H1 (cell line): Measurements from ENCODE around the gene OR5B2. TPM values are rescaled to one million over a fixed set of nuclear protein-coding genes. Genes with fewer than 3 reads are reported as not detected.

Experiments
- CTCF ChIA-PET: fragments of 300-600 bp; sonication (Branson Sonifier 250); formaldehyde crosslinking; loops from one replicate; lab custom pipeline; 2021; ENCODE audit not compliant: partially characterized antibody; lab: Charles Lee
- POLR2A ChIA-PET: fragments of 300-600 bp; sonication (Branson Sonifier 250); formaldehyde crosslinking; loops from one replicate; lab custom pipeline; 2021; ENCODE audit warnings: inconsistent platforms; ENCODE audit not compliant: partially characterized antibody; lab: Charles Lee
- DNase-seq, 2 experiments: peaks; one replicate each; pipeline versions ENCODE4 v3.0.0 to v3.0.0-alpha.2; 2010 to 2022; ENCODE audit warnings: low spot score in 2 of 2, low read depth in 1 of 2, mixed read lengths in 1 of 2
- FAIRE-seq: peaks from 2 replicates; lab custom pipeline; 2011; peaks lifted over from hg19 to GRCh38; lab: Jason Lieb, UNC
- H2AFZ ChIP-seq: 2 replicates; pipeline ENCODE4 v1.8.1; 2012; ENCODE audit warnings: low read length, inconsistent platforms
- H2AK5ac ChIP-seq: 2 replicates; pipeline ENCODE4 v1.6.1; 2013; ENCODE audit warnings: low read depth, low read length
- H2BK120ac ChIP-seq: replicated peaks from 2 replicates; pipeline ENCODE3; 2013; ENCODE audit warnings: low read depth, low read length, inconsistent platforms
- H2BK12ac ChIP-seq: 2 replicates; pipeline ENCODE4 v1.6.1; 2013; ENCODE audit warnings: low read depth, low read length
- H2BK15ac ChIP-seq: 2 replicates; pipeline ENCODE4 v1.6.1; 2013; ENCODE audit warnings: low read length
- H2BK20ac ChIP-seq: 2 replicates; pipeline ENCODE4 v1.6.1; 2013; ENCODE audit warnings: low read length
- H2BK5ac ChIP-seq: 2 replicates; pipeline ENCODE4 v1.6.1; 2013; ENCODE audit warnings: low read depth, low read length
- H3K14ac ChIP-seq: 2 replicates; pipeline ENCODE4 v1.6.1; 2013; ENCODE audit warnings: inconsistent platforms; ENCODE audit not compliant: insufficient read length
- H3K18ac ChIP-seq: 2 replicates; pipeline ENCODE4 v1.6.1; 2013; ENCODE audit warnings: low read length; ENCODE audit errors: extremely low read depth
- H3K23ac ChIP-seq: 2 replicates; pipeline ENCODE4 v1.6.1; 2013; ENCODE audit warnings: inconsistent platforms; ENCODE audit not compliant: insufficient read length
- H3K23me2 ChIP-seq: 2 replicates; pipeline ENCODE4 v1.6.1; 2013; ENCODE audit warnings: low read depth, low read length
- H3K27ac ChIP-seq: 2 replicates; pipeline ENCODE4 v1.6.1; 2011; ENCODE audit warnings: low read depth, low read length, inconsistent platforms
- H3K27me3 ChIP-seq, 4 experiments: replicated peaks in 1 of 4; 1 replicate in 1 of 4; 2 replicates in 3 of 4; pipeline versions ENCODE4 v1.6.1 to v1.8.1; 2011 to 2013; ENCODE audit warnings: low read length in 3 of 4, mild to moderate bottlenecking in 3 of 4, inconsistent platforms in 2 of 4, mixed read lengths in 2 of 4, moderate library complexity in 1 of 4; ENCODE audit not compliant: control insufficient read depth in 3 of 4, insufficient read depth in 3 of 4; ENCODE audit errors: extremely low read depth in 1 of 4
- H3K36me3 ChIP-seq, 4 experiments: 2 replicates each; pipeline versions ENCODE4 v1.6.1 to v1.8.1; 2011 to 2013; ENCODE audit warnings: mild to moderate bottlenecking in 4 of 4, low read length in 3 of 4, moderate library complexity in 2 of 4, control low read depth in 1 of 4, inconsistent platforms in 1 of 4; ENCODE audit not compliant: insufficient read depth in 4 of 4, control insufficient read depth in 2 of 4
- H3K4ac ChIP-seq: replicated peaks from 2 replicates; pipeline ENCODE3; 2013; ENCODE audit warnings: low read length, low read depth, mixed read lengths, inconsistent platforms; ENCODE audit not compliant: insufficient read length
- H3K4me1 ChIP-seq, 4 experiments: replicated peaks in 1 of 4; 1 replicate in 1 of 4; 2 replicates in 3 of 4; pipeline versions ENCODE4 v1.6.1 to v1.8.1; 2011 to 2013; ENCODE audit warnings: low read length in 3 of 4, inconsistent platforms in 2 of 4, mixed read lengths in 1 of 4; ENCODE audit not compliant: insufficient read depth in 4 of 4, control insufficient read depth in 3 of 4
- H3K4me2 ChIP-seq, 2 experiments: 2 replicates each; pipeline versions ENCODE4 v1.6.1 to v1.8.1; 2011 to 2013; ENCODE audit warnings: low read depth in 2 of 2, low read length in 2 of 2, control low read depth in 1 of 2, inconsistent platforms in 1 of 2, mild to moderate bottlenecking in 1 of 2; ENCODE audit not compliant: insufficient read depth in 1 of 2
- H3K4me3 ChIP-seq, 4 experiments: fragments of 200-600, 300-600 bp in 1 of 4; sonication (generic), shearing (Covaris generic), sonication (Bioruptor Twin) in 1 of 4; 2 replicates each; pipeline versions ENCODE4 v1.5.1 to v1.8.1; 2011 to 2016; ENCODE audit warnings: low read length in 4 of 4, low read depth in 3 of 4, control low read depth in 2 of 4, inconsistent platforms in 2 of 4, mild to moderate bottlenecking in 2 of 4, mixed read lengths in 1 of 4, moderate library complexity in 1 of 4; ENCODE audit not compliant: insufficient read depth in 2 of 4; ENCODE audit errors: extremely low read depth in 1 of 4
- H3K56ac ChIP-seq: replicated peaks from 2 replicates; pipeline ENCODE3; 2013; ENCODE audit warnings: low read depth, mild to moderate bottlenecking, mixed read lengths, low read length, inconsistent platforms; ENCODE audit not compliant: insufficient read length
- H3K79me1 ChIP-seq: 2 replicates; pipeline ENCODE4 v1.6.1; 2013; ENCODE audit warnings: low read depth, low read length, control low read depth
- H3K79me2 ChIP-seq, 2 experiments: 2 replicates each; pipeline versions ENCODE4 v1.6.1 to v1.8.1; 2012 to 2013; ENCODE audit warnings: low read length in 2 of 2, mild to moderate bottlenecking in 2 of 2, inconsistent platforms in 1 of 2; ENCODE audit not compliant: insufficient read depth in 2 of 2, control insufficient read depth in 1 of 2
- H3K9ac ChIP-seq, 4 experiments: replicated peaks in 1 of 4; 1 replicate in 1 of 4; 2 replicates in 3 of 4; pipeline versions ENCODE4 v1.6.1 to v1.8.1; 2011 to 2013; ENCODE audit warnings: low read depth in 3 of 4, low read length in 3 of 4, control low read depth in 2 of 4, mild to moderate bottlenecking in 2 of 4, moderate library complexity in 2 of 4, inconsistent platforms in 1 of 4; ENCODE audit errors: extremely low read depth in 1 of 4
- H3K9me3 ChIP-seq, 2 experiments: 2 replicates each; pipeline versions ENCODE4 v1.6.1 to v1.8.1; 2012 to 2013; ENCODE audit warnings: mild to moderate bottlenecking in 2 of 2, moderate library complexity in 2 of 2, control low read depth in 1 of 2, inconsistent platforms in 1 of 2, low read depth in 1 of 2, low read length in 1 of 2, mixed read lengths in 1 of 2; ENCODE audit not compliant: insufficient read depth in 2 of 2
- H4K20me1 ChIP-seq, 2 experiments: replicated peaks in 1 of 2; 2 replicates each; pipeline versions ENCODE3 to v1.8.1; 2011 to 2013; ENCODE audit warnings: inconsistent platforms in 2 of 2, low read length in 2 of 2, mild to moderate bottlenecking in 1 of 2; ENCODE audit not compliant: insufficient read depth in 2 of 2, control insufficient read depth in 1 of 2
- H4K5ac ChIP-seq: 2 replicates; pipeline ENCODE4 v1.6.1; 2013; ENCODE audit warnings: low read length, low read depth, mixed read lengths, inconsistent platforms; ENCODE audit not compliant: insufficient read length
- H4K8ac ChIP-seq: 2 replicates; pipeline ENCODE4 v1.8.0; 2013; ENCODE audit warnings: mild to moderate bottlenecking, moderate library complexity, low read length, inconsistent platforms; ENCODE audit not compliant: insufficient read depth; ENCODE audit errors: extremely low read depth
- H4K91ac ChIP-seq: replicated peaks from 2 replicates; pipeline ENCODE3; 2013; ENCODE audit warnings: low read length, mixed read lengths, inconsistent platforms; ENCODE audit not compliant: insufficient read length
- ATF3 ChIP-seq: IDR thresholded peaks from 2 replicates; pipeline ENCODE4 v1.6.1; 2011; ENCODE audit warnings: low read depth, mild to moderate bottlenecking, low read length; ENCODE audit not compliant: insufficient read depth
- CREB1 ChIP-seq: IDR thresholded peaks from 2 replicates; pipeline ENCODE4 v1.6.1; 2012; ENCODE audit warnings: inconsistent platforms
- EP300 ChIP-seq, 2 experiments: IDR thresholded peaks; 1 replicate in 1 of 2; 2 replicates in 1 of 2; pipeline ENCODE4 v1.6.1; 2011 to 2012; ENCODE audit warnings: low read depth in 2 of 2, low read length in 2 of 2, mild to moderate bottlenecking in 2 of 2, borderline replicate concordance in 1 of 2, inconsistent platforms in 1 of 2, moderate library complexity in 1 of 2
- POU5F1 ChIP-seq: IDR thresholded peaks from 2 replicates; pipeline ENCODE4 v1.6.1; 2011; ENCODE audit warnings: low read depth, mild to moderate bottlenecking, low read length, moderate library complexity
- RXRA ChIP-seq: IDR thresholded peaks from 2 replicates; pipeline ENCODE4 v1.6.1; 2011; ENCODE audit warnings: low read depth, mild to moderate bottlenecking, low read length, moderate library complexity; ENCODE audit not compliant: insufficient read depth
- TAF7 ChIP-seq: optimal IDR thresholded peaks from 2 replicates; pipeline ENCODE3; 2011; ENCODE audit warnings: low read depth, mild to moderate bottlenecking, inconsistent platforms, low read length, moderate library complexity, borderline replicate concordance
- WGBS, 2 experiments: shearing (Covaris generic) in 1 of 2; methylation state at CpG; one replicate each; pipeline versions ENCODE4 v1.1.6 to v1.1.7; 2013 to 2015; ENCODE audit warnings: low lambda C conversion rate in 2 of 2, mixed read lengths in 2 of 2, inconsistent platforms in 1 of 2, low coverage in 1 of 2, missing lambda C conversion rate in 1 of 2; ENCODE audit not compliant: insufficient replicate concordance in 2 of 2, insufficient coverage in 1 of 2, insufficient read length in 1 of 2; ENCODE audit errors: extremely low coverage in 1 of 2, missing lambda C conversion rate in 1 of 2; 5-methylcytosine and 5-hydroxymethylcytosine counted together
- polyA plus RNA-seq, 7 experiments: library from polyadenylated mRNA; depleted of rRNA in 3 of 7; stranded (reverse) in 5 of 7; unstranded in 2 of 7; fragments of >200 nt in 5 of 7; fragments of 200-250 nt in 2 of 7; gene quantifications; 1 replicate in 5 of 7; 2 replicates in 1 of 7; 4 replicates in 1 of 7; pipeline versions ENCODE4 v1.2.1 to v1.2.3, GENCODE V29; 2011 to 2013; ENCODE audit warnings: missing spikeins in 2 of 7, mixed read lengths in 2 of 7
- total RNA-seq: library from RNA; stranded (reverse); fragmentation: NEBNext Ultra II Directional; extraction: Animal tissue kit (Norgen Biotek cat#: 25700); gene quantifications from 2 replicates; pipeline ENCODE4 v1.2.1, GENCODE V29; 2021
- TF ChIP-seq, protein P1 (sequence below): IDR thresholded peaks from 2 replicates; pipeline ENCODE4 v1.6.1; 2012; ENCODE audit warnings: low read length, inconsistent platforms

The OR5B2 gene
- total and polyA plus RNA-seq, 2 of the 8 experiments (the other 6 are each of a cell fraction or from before 2014, with no cell fraction given): 0.06 TPM; not detected in 1

GRCh38 chr11:58433638-58434203, 5.8 kb upstream of the OR5B2 start:
- no peak for TF ChIP-seq ATF3
- TF ChIP-seq, protein P1, sequence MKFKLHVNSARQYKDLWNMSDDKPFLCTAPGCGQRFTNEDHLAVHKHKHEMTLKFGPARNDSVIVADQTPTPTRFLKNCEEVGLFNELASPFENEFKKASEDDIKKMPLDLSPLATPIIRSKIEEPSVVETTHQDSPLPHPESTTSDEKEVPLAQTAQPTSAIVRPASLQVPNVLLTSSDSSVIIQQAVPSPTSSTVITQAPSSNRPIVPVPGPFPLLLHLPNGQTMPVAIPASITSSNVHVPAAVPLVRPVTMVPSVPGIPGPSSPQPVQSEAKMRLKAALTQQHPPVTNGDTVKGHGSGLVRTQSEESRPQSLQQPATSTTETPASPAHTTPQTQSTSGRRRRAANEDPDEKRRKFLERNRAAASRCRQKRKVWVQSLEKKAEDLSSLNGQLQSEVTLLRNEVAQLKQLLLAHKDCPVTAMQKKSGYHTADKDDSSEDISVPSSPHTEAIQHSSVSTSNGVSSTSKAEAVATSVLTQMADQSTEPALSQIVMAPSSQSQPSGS: no peak
- no peak for TF ChIP-seq RXRA
- no peak for TF ChIP-seq POU5F1
- no peak for TF ChIP-seq CREB1
- no peak for TF ChIP-seq EP300 (IDR thresholded peaks at IDR 0.05; ENCODE audit: borderline replicate concordance in 1 of 2, low read depth in 2 of 2, low read length in 2 of 2)
- no peak for TF ChIP-seq TAF7
- TF ChIP-seq, all 59 proteins: peak for 0
- Histone ChIP-seq H3K27me3 (no peaks in the 10 kb centered on the region), H3K23me2 (no peaks in the 10 kb centered on the region), H2BK120ac (no peak overlapping the region), H3K14ac (no peak overlapping the region), H2AK5ac (no peak overlapping the region), H3K9ac (no peak overlapping the region), H3K4me1 (no peaks in the 10 kb centered on the region), H2BK12ac (no peak overlapping the region), H3K18ac (no peak overlapping the region), H3K79me1 (no peaks in the 10 kb centered on the region), H3K56ac (no peak overlapping the region), H3K23ac (no peak overlapping the region), H4K20me1 (no peaks in the 10 kb centered on the region), H2BK20ac (no peak overlapping the region), H3K9me3 (peaks cover 4 to 11% of the 10 kb centered on the region in 2 experiments; a peak in 3 of 4 replicates), H2BK5ac (no peak overlapping the region), H2BK15ac (no peak overlapping the region), H4K5ac (no peak overlapping the region), H3K79me2 (no peaks in the 10 kb centered on the region), H3K4ac (no peak overlapping the region), H3K27ac (no peak overlapping the region), H3K4me3 (no peak overlapping the region), H4K91ac (no peak overlapping the region), H2AFZ (no peak overlapping the region), H4K8ac (no peak overlapping the region), H3K36me3 (no peaks in the 10 kb centered on the region), H3K4me2 (no peak overlapping the region)
- FAIRE-seq (no peak), DNase-seq (no peak)
- CTCF ChIA-PET: interaction anchor here (0.6 kb wide), 1 partner anchor 1031 kb away, joined by 3 read pairs; no protein-coding TSS in a partner anchor
- POLR2A ChIA-PET: no interaction called here
- WGBS, 2 experiments: 64% methylated on average over 2 of the region's 3 CpGs; no CpG with 5 or more reads in 1 of the 2 experiments
